ENCODE measurements around the gene DNAJC15. TPM values are rescaled to one million over a fixed set of nuclear protein-coding genes. Genes with fewer than 3 reads are reported as not detected.

The DNAJC15 gene
- total and polyA plus RNA-seq, 2 of the 4 experiments (the other 2 are of a cell fraction) = 7.0 to 22.0 TPM

GRCh38 chr13:43014162-43014561, 9.2 kb upstream of the DNAJC15 start:
- no peaks in the 10 kb centered on the region for H3K79me1 ChIP-seq (ENCODE audit: low read depth in 1 of 2, low read length in 2 of 2)
- no peak overlapping the region for H2AK5ac ChIP-seq (ENCODE audit: low read depth, low read length)
- intact Hi-C loops (cut with micrococcal nuclease) = no loop called here
- H4K5ac ChIP-seq (ENCODE audit: low read depth, low read length) = no peak overlapping the region
- H3K27me3 ChIP-seq (ENCODE audit: control insufficient read depth, insufficient read depth, low read length) = no peaks in the 10 kb centered on the region
- no peak overlapping the region for H3K18ac ChIP-seq (ENCODE audit: low read depth, low read length)
- dilution Hi-C loops (cut with HindIII; ENCODE audit: low sequenced_read_pairs, unreplicated experiment) = no loop called here
- H2AFZ ChIP-seq (replicated peaks; ENCODE audit: low read length, poor library complexity) = no peak overlapping the region
- DNase-seq (no peak), ATAC-seq (ENCODE audit: low read depth) (no peak)
- H3K36me3 ChIP-seq (ENCODE audit: control insufficient read depth, insufficient read depth, low read length) = no peaks in the 10 kb centered on the region
- no peak overlapping the region for H3K27ac ChIP-seq (ENCODE audit: insufficient read depth, low read length)
- no peak overlapping the region for H3K9ac ChIP-seq (ENCODE audit: low read depth, low read length)
- no peak overlapping the region for H2BK5ac ChIP-seq (ENCODE audit: low read depth, low read length, poor library complexity, severe bottlenecking)
- BruUV-seq (replicated peaks) = no TSS peak
- H3K23ac ChIP-seq (ENCODE audit: low read depth, low read length) = no peak overlapping the region
- H3K4me2 ChIP-seq (ENCODE audit: low read depth, low read length) = no peak overlapping the region
- no peak overlapping the region for H2BK20ac ChIP-seq (ENCODE audit: low read depth, low read length)
- no peak overlapping the region for H2AK9ac ChIP-seq (replicated peaks; ENCODE audit: low read depth, low read length, poor library complexity)
- TF ChIP-seq RFX5 (IDR thresholded peaks at IDR 0.05; ENCODE audit: low read depth, low read length) (no peak), BHLHE40 (IDR thresholded peaks at IDR 0.05; ENCODE audit: low read depth, low read length) (no peak), NFE2L2 (IDR thresholded peaks at IDR 0.05; ENCODE audit: low read depth, low read length) (no peak), SMC3 (IDR thresholded peaks at IDR 0.05; ENCODE audit: low read depth, low read length) (no peak), FOS (IDR thresholded peaks at IDR 0.05; ENCODE audit: low read depth, low read length) (no peak), MXI1 (IDR thresholded peaks at IDR 0.05; ENCODE audit: borderline replicate concordance, low read depth, low read length) (no peak), USF2 (IDR thresholded peaks at IDR 0.05; ENCODE audit: low read depth, low read length) (no peak), MAFK (IDR thresholded peaks at IDR 0.05; ENCODE audit: low read depth, low read length) (no peak), CHD1 (IDR thresholded peaks at IDR 0.05; ENCODE audit: low read depth, low read length) (no peak), RCOR1 (IDR thresholded peaks at IDR 0.05; ENCODE audit: insufficient replicate concordance, low read length) (no peak), CEBPB (IDR thresholded peaks at IDR 0.05; ENCODE audit: low read depth, low read length) (no peak), CTCF (conservative IDR thresholded peaks at IDR 0.05; ENCODE audit: low read depth, low read length) (no peak), ELK1 (IDR thresholded peaks at IDR 0.05; ENCODE audit: borderline replicate concordance, low read depth, low read length) (no peak)
- H3K56ac ChIP-seq (ENCODE audit: extremely low read depth, insufficient read depth, low read length) = no peak overlapping the region
- no peak overlapping the region for H4K91ac ChIP-seq (ENCODE audit: insufficient read depth, low read depth, low read length)
- no peak overlapping the region for H3K4me3 ChIP-seq (ENCODE audit: insufficient read depth, low read depth, low read length)
- in situ Hi-C loops (cut with MboI; ENCODE audit: low sequenced_read_pairs) = no loop called here
- H3K4ac ChIP-seq (ENCODE audit: low read depth, low read length) = no peak overlapping the region
- H4K8ac ChIP-seq (ENCODE audit: low read depth in 2 of 2, low read length in 2 of 2) = no peak overlapping the region
- ChIA-PET POLR2A (ENCODE audit: unreplicated experiment) (no interaction called here), CTCF (no interaction called here)
- H2BK15ac ChIP-seq (ENCODE audit: low read depth, low read length) = no peak overlapping the region
- WGBS, 2 experiments (ENCODE audit: extremely low coverage in 2 of 2, insufficient read length in 1 of 2) = 0% methylated on average over 1 of the region's 3 CpGs; no CpG with 5 or more reads in 1 of the 2 experiments
- H4K20me1 ChIP-seq (ENCODE audit: insufficient read depth, low read length) = no peaks in the 10 kb centered on the region
- H3K9me3 ChIP-seq (ENCODE audit: control insufficient read depth, insufficient read depth, low read length) = no peaks in the 10 kb centered on the region
- peaks cover 4% of the 10 kb centered on the region; the same call in 1 of the 2 replicates for H3K4me1 ChIP-seq (ENCODE audit: control insufficient read depth, insufficient read depth, low read length)
- no peak overlapping the region for H3K14ac ChIP-seq (replicated peaks; ENCODE audit: low read depth, low read length)
- H2BK120ac ChIP-seq (ENCODE audit: low read depth, low read length) = no peak overlapping the region
- H3K9me1 ChIP-seq (ENCODE audit: insufficient read depth, low read length) = 0 out of 2 replicates have a peak, but pooled peaks cover 2% of the 10 kb centered on the region
